Amniotic stem cell (primary cell): ENCODE data around the gene IRF2.
"Not testable (repeated sequence)": the region's sequence is repeated elsewhere in the genome, so short reads cannot be mapped to it uniquely, and the experiment has no call there.

Experiments used
- DNase-seq: peaks from one replicate; lab custom pipeline; 2025; lab: John Stamatoyannopoulos, UW

Gene IRF2

GRCh38 chr4:184389978-184390900 lies 84.1 kb downstream of the IRF2 start:
- DNase-seq, result no peak

DNA sequence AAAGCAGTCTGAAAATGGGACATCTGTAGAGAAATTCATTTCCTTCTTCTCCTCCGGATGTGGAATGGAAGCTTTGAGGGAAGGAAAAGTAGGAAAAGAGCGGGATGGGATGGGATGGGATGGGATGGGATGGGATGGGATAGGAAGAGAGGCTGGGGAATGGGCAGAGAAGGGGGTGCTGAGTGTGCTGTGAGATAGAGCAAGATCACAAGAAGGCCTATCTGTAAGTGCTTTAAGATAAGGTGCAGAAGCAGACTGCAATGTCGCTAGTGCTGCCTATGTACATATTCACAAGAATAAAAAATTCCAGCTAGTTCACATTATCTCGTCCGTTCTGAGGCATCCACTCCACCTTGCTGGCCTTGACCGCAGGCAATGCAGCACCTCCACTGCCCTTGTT lies 86.2 kb downstream of the IRF2 start:
- DNase-seq, result no peak

- no peak for DNase-seq
Measured at GRCh38 chr4:184387351-184387750, 87.0 kb downstream of the IRF2 start.

DNA sequence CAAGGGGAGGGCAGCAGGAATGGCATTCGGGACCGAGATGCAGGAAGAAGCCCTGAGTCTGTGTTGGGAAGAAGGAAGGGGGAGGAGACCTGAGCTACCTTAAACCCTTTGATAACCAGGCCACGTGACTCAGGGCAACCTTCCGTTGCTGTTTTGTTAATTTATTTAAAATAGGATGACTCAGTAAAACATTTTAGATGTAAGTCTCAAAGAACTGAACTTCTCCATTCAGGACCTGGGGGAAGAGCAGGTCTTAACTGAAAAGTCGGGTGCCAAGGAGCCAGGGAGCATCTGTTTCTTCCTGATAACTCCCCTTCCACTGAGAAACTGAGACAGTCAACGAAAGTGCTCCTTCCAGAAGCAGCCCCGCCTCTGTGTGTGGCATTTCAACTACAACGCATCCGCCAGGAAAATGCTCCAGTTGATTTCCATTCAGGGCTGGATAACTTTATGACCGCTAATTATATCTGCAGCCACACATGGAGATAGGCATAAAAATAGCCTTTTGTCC lies 88.0 kb downstream of the IRF2 start:
- DNase-seq, result no peak

- DNase-seq, result no peak
Measured at GRCh38 chr4:184385705-184386141, 88.6 kb downstream of the IRF2 start.

DNA sequence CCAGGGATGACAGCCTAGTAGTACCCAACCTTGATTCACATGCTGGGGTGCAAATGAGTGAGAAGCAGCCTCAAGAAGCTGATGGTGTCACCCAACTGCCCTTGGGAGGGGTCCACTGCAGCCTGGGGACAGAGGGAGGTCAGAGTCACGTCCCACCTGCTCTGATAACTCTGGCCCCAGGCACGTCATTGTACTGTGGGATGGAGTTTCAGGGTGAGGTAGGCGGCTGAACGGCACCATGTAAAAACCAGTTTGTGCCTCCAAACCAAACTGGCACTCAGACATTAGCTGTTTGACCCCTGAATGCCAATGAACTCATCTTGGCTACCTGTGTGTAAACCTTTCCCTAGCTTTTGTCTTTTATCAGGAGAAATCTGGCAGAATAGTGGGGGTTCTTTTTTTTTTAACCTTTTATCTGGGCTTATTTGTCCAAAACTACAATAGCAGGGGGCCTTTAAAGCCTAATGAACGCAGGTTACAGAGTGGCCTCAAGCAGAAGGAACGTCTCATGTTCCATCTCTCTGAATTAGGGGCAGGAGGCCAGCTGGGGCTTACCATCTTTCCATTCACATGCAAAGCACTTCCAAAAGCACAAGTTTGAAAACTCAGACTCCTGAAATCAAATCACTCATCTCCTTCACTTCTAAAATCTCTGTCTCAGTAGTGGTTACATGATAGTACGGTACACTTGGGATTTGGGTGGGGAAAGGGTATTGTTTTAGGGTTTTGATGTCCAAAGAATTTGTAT lies 89.4 kb downstream of the IRF2 start:
- peak; percentile 11 for DNase-seq

DNA sequence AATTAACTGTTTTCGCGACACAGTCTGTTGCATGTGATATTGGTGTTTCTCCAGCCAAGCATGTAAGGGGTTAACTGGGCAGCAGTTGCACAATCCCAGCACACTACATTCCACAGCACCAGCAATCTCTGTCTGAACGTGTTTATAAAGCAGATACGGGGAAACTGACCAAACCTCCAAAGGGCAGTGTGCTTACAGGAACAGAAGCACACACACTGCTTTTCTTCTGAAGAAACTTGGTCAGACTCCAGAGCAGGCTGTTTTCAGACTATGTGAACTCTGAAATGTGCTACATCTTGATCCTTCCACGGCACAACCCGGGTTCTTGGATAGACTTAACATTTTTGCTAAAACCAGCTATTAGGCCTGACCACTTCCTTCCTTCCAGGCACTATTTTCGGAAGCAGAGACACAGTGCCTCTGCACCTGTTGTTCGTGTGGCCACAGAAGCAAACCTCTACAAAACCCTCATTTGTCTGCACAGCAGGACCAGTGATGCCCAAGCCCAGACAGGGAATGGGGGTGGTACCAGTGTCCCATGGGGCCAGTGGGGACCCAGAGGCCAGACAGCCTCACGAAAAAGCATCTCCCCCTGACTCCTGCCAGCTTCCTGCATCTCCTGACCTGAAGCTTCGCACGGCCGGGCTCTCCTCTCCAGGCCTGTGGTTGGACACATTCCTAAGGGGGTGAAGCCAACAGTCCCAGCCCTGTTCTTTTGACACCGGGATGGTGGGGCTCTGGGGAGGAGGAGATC lies 90.1 kb downstream of the IRF2 start:
- DNase-seq, result peak; percentile 37

- peak; percentile 83 for DNase-seq
Measured at GRCh38 chr4:184383497-184384055, 90.8 kb downstream of the IRF2 start.

DNA sequence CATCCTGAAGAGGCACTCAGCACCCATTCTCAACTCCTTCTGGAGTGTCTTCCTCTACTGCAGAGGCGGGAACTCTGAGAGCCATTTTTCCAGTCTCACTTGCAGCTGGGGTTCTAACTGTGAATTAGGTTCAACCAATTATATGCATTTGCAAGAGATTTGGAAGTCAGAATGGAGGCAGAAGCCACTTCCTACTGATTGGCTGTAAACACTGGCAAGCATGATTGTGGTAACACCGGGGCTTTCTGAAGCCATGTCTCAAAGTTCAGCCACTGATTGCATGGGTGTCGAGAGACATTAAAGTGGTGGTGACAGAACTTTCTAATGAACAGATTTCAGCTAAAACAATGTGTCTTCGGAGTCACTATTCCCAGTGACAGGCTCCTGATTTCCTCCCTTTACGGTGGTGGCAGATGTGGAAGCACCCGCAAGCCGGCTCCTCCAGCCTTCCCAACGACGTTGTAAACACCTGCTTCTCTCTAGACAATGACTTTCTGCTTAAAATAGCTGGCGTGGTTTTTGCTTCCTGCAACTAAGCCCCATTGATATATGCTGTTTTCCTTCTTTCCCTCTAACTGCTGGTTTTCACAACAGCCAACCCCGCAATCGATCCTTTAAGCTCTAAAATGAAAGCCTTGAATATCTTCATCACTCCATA lies 92.0 kb downstream of the IRF2 start:
- no peak for DNase-seq

- DNase-seq, result no peak
Measured at GRCh38 chr4:184380707-184381106, 93.6 kb downstream of the IRF2 start.

DNA sequence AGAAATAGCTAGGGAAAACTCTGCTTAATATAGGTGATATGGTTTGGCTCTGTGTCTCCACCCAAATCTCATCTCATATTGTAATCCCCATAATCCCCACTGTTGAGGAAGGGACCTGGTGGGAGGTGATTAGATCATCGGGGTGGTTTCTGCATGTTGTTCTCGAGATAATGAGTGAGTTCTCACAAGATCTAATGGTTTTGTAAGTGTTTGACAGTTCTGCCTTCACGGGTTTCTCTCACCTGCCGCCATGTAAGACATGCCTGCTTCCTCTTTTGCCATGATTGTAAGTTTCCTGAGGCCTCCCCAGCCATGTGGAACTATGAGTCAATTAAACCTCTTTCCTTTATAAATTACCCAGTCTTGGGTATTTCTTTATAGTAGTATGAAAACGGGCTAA lies 94.1 kb downstream of the IRF2 start:
- DNase-seq, result not testable (repeated sequence)

DNA sequence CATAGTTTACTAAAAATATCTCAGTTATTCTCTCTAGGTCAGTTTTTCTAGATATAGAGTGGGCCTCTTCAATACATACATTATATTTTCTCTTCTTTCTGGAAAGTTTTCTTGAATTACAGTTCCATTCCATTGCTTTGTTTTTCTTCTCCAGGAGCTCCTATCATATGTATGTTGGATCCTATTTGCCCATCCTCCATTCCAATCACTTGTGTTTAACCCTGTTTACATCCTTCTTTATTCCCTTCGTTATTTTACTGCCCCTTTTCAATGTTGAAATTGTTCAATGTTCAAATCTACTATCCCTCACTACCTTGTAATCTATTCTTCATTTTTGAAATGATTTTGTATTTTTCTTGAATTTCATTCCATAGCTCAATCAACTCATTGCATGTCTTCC lies 97.4 kb downstream of the IRF2 start:
- DNase-seq, result no peak

DNA sequence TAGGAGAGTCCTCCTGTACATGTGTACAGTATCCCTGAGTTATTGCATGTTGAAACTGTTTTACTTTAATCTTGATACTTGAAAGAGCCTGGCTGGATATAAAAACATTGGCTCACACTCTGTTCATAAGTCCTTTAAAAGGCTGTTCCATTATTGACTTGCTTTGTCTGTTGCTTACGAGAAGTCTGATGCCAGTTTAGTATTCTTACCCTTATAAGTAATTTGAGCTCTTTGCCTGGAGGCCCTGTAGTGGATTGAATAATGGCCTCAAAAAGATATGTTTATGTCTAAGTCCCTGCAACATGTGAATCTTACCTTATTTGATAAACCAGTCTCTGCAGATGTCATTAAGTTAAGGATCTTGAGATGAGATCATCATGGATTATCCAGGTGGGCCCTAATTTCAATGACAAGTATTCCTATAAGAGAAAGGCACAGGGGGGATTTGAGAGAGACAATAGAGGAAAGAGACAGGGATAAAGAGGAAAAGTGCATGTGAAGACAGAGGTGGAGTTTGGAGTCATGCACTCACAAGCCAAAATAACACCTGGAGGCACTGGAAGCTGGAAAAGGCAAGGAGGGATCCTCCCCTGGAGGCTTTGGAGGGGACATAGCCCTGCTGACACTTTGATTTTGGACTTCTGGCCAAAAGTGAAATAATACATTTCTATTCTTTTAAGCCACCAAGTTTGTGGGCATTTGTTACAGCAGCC lies 98.1 kb downstream of the IRF2 start:
- DNase-seq, result no peak

GRCh38 chr4:184375623-184376022 lies 98.7 kb downstream of the IRF2 start:
- not testable (repeated sequence) for DNase-seq

GRCh38 chr4:184375027-184375426 lies 99.3 kb downstream of the IRF2 start:
- no peak for DNase-seq

DNA sequence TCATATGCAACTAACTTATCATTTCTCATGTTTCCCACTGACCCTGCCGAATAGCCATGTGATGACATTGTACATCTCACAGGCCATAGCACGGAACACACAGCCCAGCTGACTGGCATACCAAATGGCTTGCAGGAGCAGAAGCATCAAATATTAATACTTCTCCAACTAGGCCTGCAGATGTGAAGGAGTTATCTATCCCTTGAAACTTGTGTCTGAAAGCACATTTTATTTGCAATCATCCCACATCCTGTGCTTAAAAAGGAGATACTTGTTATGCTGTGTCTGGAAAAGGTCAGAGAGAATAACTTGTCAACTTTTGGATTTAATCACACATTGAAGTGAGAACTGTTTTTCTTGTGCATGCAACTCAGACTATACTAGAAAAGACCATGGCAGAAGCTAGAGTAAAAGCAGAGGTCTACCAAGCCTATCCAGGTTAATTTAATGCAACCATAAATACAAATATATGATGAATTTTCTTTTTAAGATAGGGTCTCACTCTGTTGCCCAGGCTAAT lies 100.4 kb downstream of the IRF2 start:
- no peak for DNase-seq

- DNase-seq, result no peak
Measured at GRCh38 chr4:184371390-184371787, 103.0 kb downstream of the IRF2 start.

GRCh38 chr4:184370711-184371389 lies 103.5 kb downstream of the IRF2 start:
- DNase-seq, result no peak

DNA sequence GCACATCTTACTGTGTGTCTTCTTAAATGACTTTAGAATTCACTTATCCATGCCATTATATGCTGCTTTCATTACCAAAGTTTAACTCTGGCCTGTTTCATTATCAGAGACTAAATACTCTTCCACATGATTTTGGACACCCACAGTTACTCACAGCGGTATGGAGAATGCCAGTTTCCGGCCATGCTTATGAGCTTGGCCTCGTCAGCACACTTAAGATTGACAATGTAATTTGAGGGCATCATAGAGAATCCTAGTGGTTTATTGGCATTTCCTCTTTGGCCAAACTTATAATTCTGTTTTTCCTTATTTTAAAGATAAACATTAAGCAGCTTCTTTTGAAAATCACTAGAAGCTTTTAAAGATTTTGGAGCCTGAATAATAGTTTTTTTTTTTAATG lies 104.5 kb downstream of the IRF2 start:
- DNase-seq, result no peak

- DNase-seq, result no peak
Measured at GRCh38 chr4:184368731-184369130, 105.6 kb downstream of the IRF2 start.
